ENCODE results near the gene SPACA6. TPM values are rescaled to one million over a fixed set of nuclear protein-coding genes. Genes with fewer than 3 reads are reported as not detected.

The SPACA6 gene
- total and polyA plus RNA-seq, 2 donors from 2014 or later: 18.9 to 25.4 TPM

GRCh38 chr19:51691584-51692428 is 1.3 kb upstream of the SPACA6 start:
- FAIRE-seq (no peak), DNase-seq (peak in 3 of 5 donors; percentile 21 to 64 (median 37))
- Histone ChIP-seq H3K27me3 (ENCODE audit: control insufficient read depth, insufficient read depth, low read length) (no peaks in the 10 kb centered on the region), H3K9ac (ENCODE audit: low read length in 3 of 3) (peak overlapping the region; percentile 4 to 78 (median 53)), H3K36me3 (ENCODE audit: control insufficient read depth in 2 of 3, insufficient read depth in 3 of 3, low read length in 3 of 3) (peaks cover 5 to 16% (median 7%) of the 10 kb centered on the region in 3 donors), H3K4me3 (ENCODE audit: low read length in 3 of 3) (peak overlapping the region; percentile 69 to 91 (median 86)), H3K27ac (ENCODE audit: low read depth in 2 of 2, low read length in 2 of 2) (peak overlapping the region; percentile 83 to 94), H3K9me3 (ENCODE audit: control insufficient read depth in 2 of 3, insufficient read depth in 1 of 3, low read length in 3 of 3) (no peaks in the 10 kb centered on the region), H3K4me1 (ENCODE audit: control insufficient read depth in 2 of 3, insufficient read depth in 2 of 3, low read depth in 1 of 3, low read length in 3 of 3) (peaks cover 0 to 25% (median 18%) of the 10 kb centered on the region in 3 donors)
- intact Hi-C loops (cut with DNase I): no loop called here
- no peak for TF ChIP-seq CTCF (IDR thresholded peaks at IDR 0.05; ENCODE audit: borderline replicate concordance, extremely low read depth, insufficient read depth)

GRCh38 chr19:51692468-51692867 is 662 bp upstream of the SPACA6 start:
- Histone ChIP-seq H3K36me3 (ENCODE audit: control insufficient read depth in 2 of 3, insufficient read depth in 3 of 3, low read length in 3 of 3) (peaks cover 7 to 16% (median 10%) of the 10 kb centered on the region in 3 donors), H3K27me3 (ENCODE audit: control insufficient read depth, insufficient read depth, low read length) (no peaks in the 10 kb centered on the region), H3K9me3 (ENCODE audit: control insufficient read depth in 2 of 3, insufficient read depth in 1 of 3, low read length in 3 of 3) (no peaks in the 10 kb centered on the region), H3K4me3 (ENCODE audit: low read length in 3 of 3) (peak overlapping the region in 2 of 3 donors; percentile 36 to 42), H3K9ac (ENCODE audit: low read length in 3 of 3) (peak overlapping the region in 1 of 3 donors; percentile 53), H3K4me1 (ENCODE audit: control insufficient read depth in 2 of 3, insufficient read depth in 2 of 3, low read depth in 1 of 3, low read length in 3 of 3) (peaks cover 0 to 21% (median 14%) of the 10 kb centered on the region in 3 donors), H3K27ac (ENCODE audit: low read depth in 2 of 2, low read length in 2 of 2) (peak overlapping the region in 1 of 2 donors; percentile 38)
- DNase-seq: peak in 1 of 5 donors; percentile 76
- intact Hi-C loops (cut with DNase I): no loop called here
- no peak for TF ChIP-seq CTCF (IDR thresholded peaks at IDR 0.05; ENCODE audit: borderline replicate concordance, extremely low read depth, insufficient read depth)
- FAIRE-seq: no peak

- Histone ChIP-seq H3K4me3 (ENCODE audit: low read length in 3 of 3) (no peak overlapping the region), H3K9me3 (ENCODE audit: control insufficient read depth in 2 of 3, insufficient read depth in 1 of 3, low read length in 3 of 3) (no peaks in the 10 kb centered on the region), H3K9ac (ENCODE audit: low read length in 3 of 3) (no peak overlapping the region), H3K27me3 (ENCODE audit: control insufficient read depth, insufficient read depth, low read length) (no peaks in the 10 kb centered on the region), H3K4me1 (ENCODE audit: control insufficient read depth in 2 of 3, insufficient read depth in 2 of 3, low read depth in 1 of 3, low read length in 3 of 3) (peaks cover 0 to 11% (median 5%) of the 10 kb centered on the region in 3 donors), H3K27ac (ENCODE audit: low read depth in 2 of 2, low read length in 2 of 2) (no peak overlapping the region), H3K36me3 (ENCODE audit: control insufficient read depth in 2 of 3, insufficient read depth in 3 of 3, low read length in 3 of 3) (peaks cover 14 to 28% (median 18%) of the 10 kb centered on the region in 3 donors)
- no peak for DNase-seq
- no peak for FAIRE-seq
- intact Hi-C loops (cut with DNase I): no loop called here
- no peak for TF ChIP-seq CTCF (IDR thresholded peaks at IDR 0.05; ENCODE audit: borderline replicate concordance, extremely low read depth, insufficient read depth)
Observed at GRCh38 chr19:51693819-51694218, 689 bp downstream of the SPACA6 start.

Measured in kidney (tissue), 14 donors.